ENCODE results near the gene DBH. TPM values are rescaled to one million over a fixed set of nuclear protein-coding genes. Genes with fewer than 3 reads are reported as not detected.
"Not testable (repeated sequence)": the region's sequence is repeated elsewhere in the genome, so short reads cannot be mapped to it uniquely, and the experiment has no call there.

Gene DBH
- polyA plus RNA-seq, 1 donor, result 0.72 TPM

GRCh38 chr9:133622555-133622954 lies 13.6 kb upstream of the DBH start:
- DNase-seq (ENCODE audit: low read depth), result no peak

- DNase-seq (ENCODE audit: low read depth), result not testable (repeated sequence)
Measured at GRCh38 chr9:133626008-133626407, 10.2 kb upstream of the DBH start.

GRCh38 chr9:133627341-133627740 lies 8.8 kb upstream of the DBH start:
- DNase-seq (ENCODE audit: low read depth), result no peak

- DNase-seq (ENCODE audit: low read depth), result no peak
Measured at GRCh38 chr9:133628766-133629165, 7.4 kb upstream of the DBH start.

GRCh38 chr9:133629221-133630110 lies 6.7 kb upstream of the DBH start:
- no peak for DNase-seq (ENCODE audit: low read depth)

GRCh38 chr9:133631111-133631510 lies 5.1 kb upstream of the DBH start:
- DNase-seq (ENCODE audit: low read depth), result no peak

GRCh38 chr9:133632806-133633680 lies 3.1 kb upstream of the DBH start:
- DNase-seq (ENCODE audit: low read depth), result no peak

GRCh38 chr9:133633681-133634080 lies 2.5 kb upstream of the DBH start:
- no peak for DNase-seq (ENCODE audit: low read depth)

GRCh38 chr9:133634081-133634691 lies 2.0 kb upstream of the DBH start:
- no peak for DNase-seq (ENCODE audit: low read depth)

- no peak for DNase-seq (ENCODE audit: low read depth)
Measured at GRCh38 chr9:133635098-133635497, 1.1 kb upstream of the DBH start.

GRCh38 chr9:133636902-133637301 lies 739 bp downstream of the DBH start:
- DNase-seq (ENCODE audit: low read depth), result no peak

- no peak for DNase-seq (ENCODE audit: low read depth)
Measured at GRCh38 chr9:133637451-133638055, 1.4 kb downstream of the DBH start.

GRCh38 chr9:133638076-133638475 lies 1.9 kb downstream of the DBH start:
- no peak for DNase-seq (ENCODE audit: low read depth)

GRCh38 chr9:133638711-133639110 lies 2.5 kb downstream of the DBH start:
- no peak for DNase-seq (ENCODE audit: low read depth)

GRCh38 chr9:133639613-133640012 lies 3.5 kb downstream of the DBH start:
- no peak for DNase-seq (ENCODE audit: low read depth)

- DNase-seq (ENCODE audit: low read depth), result no peak
Measured at GRCh38 chr9:133640160-133640559, 4.0 kb downstream of the DBH start.

- DNase-seq (ENCODE audit: low read depth), result no peak
Measured at GRCh38 chr9:133640580-133641395, 4.6 kb downstream of the DBH start.

- DNase-seq (ENCODE audit: low read depth), result no peak
Measured at GRCh38 chr9:133641396-133641655, 5.2 kb downstream of the DBH start.

GRCh38 chr9:133641861-133642595 lies 5.9 kb downstream of the DBH start:
- no peak for DNase-seq (ENCODE audit: low read depth)

- DNase-seq (ENCODE audit: low read depth), result no peak
Measured at GRCh38 chr9:133642708-133643361, 6.7 kb downstream of the DBH start.
